ENCODE measurements around the gene CELF2. TPM values are rescaled to one million over a fixed set of nuclear protein-coding genes. Genes with fewer than 3 reads are reported as not detected.

The CELF2 gene
- total RNA-seq, 1 experiment from 2014 or later: not detected

- CTCF ChIA-PET: no interaction called here
- Mint-ChIP-seq H3K27ac (ENCODE audit: unreplicated experiment) (no peak overlapping the region), H3K36me3 (ENCODE audit: insufficient read depth, unreplicated experiment) (no peaks in the 10 kb centered on the region), H3K27me3 (ENCODE audit: unreplicated experiment) (peaks cover 11% of the 10 kb centered on the region), H3K9me3 (ENCODE audit: low read depth, unreplicated experiment) (peaks cover 2% of the 10 kb centered on the region), H3K4me1 (ENCODE audit: low read depth, unreplicated experiment) (no peaks in the 10 kb centered on the region), H3K4me3 (ENCODE audit: low read depth, unreplicated experiment) (no peak overlapping the region)
- no TSS peak for BruUV-seq (replicated peaks)
- no peak for DNase-seq
- no peak for TF ChIP-seq CTCF (IDR thresholded peaks at IDR 0.05; ENCODE audit: unreplicated experiment)
- intact Hi-C loops (cut with micrococcal nuclease; ENCODE audit: unreplicated experiment): no loop called here
These were observed 137.3 kb downstream of the CELF2 start for GRCh38 chr10:11154849-11155498.

DNA sequence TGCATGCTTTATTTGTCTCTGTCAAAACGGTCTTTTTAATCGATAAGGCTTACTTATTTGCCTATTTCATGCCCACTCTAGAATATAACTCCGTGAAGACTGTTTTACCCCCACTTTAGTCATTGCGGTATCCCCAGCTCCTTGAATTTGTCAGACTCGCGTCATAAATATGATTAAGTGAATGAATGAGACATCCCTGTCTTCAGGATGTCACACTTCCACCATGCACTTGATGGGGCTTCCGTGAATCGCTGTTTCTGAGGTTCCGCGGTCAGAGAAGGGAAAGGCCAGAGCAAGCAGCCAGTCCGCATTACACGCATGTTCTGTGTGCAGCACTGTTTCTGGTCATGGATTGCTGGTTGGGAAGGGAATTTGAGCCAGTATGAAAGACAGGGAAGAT, 138.8 kb downstream of the CELF2 start:
- no peak for DNase-seq
- no TSS peak for BruUV-seq (replicated peaks)
- Mint-ChIP-seq H3K4me1 (ENCODE audit: low read depth, unreplicated experiment) (no peaks in the 10 kb centered on the region), H3K36me3 (ENCODE audit: insufficient read depth, unreplicated experiment) (no peaks in the 10 kb centered on the region), H3K27ac (ENCODE audit: unreplicated experiment) (no peak overlapping the region), H3K4me3 (ENCODE audit: low read depth, unreplicated experiment) (no peak overlapping the region), H3K27me3 (ENCODE audit: unreplicated experiment) (peaks cover 11% of the 10 kb centered on the region), H3K9me3 (ENCODE audit: low read depth, unreplicated experiment) (peaks cover 4% of the 10 kb centered on the region)
- CTCF ChIA-PET: interaction anchor here (0.6 kb wide), 1 partner anchor 30 kb away, joined by 4 read pairs; no protein-coding TSS in a partner anchor
- TF ChIP-seq CTCF (IDR thresholded peaks at IDR 0.05; ENCODE audit: unreplicated experiment): no peak
- intact Hi-C loops (cut with micrococcal nuclease; ENCODE audit: unreplicated experiment): no loop called here

GRCh38 chr10:11157292-11158076, 139.8 kb downstream of the CELF2 start:
- Mint-ChIP-seq H3K27me3 (ENCODE audit: unreplicated experiment) (peaks cover 11% of the 10 kb centered on the region), H3K4me1 (ENCODE audit: low read depth, unreplicated experiment) (no peaks in the 10 kb centered on the region), H3K4me3 (ENCODE audit: low read depth, unreplicated experiment) (no peak overlapping the region), H3K9me3 (ENCODE audit: low read depth, unreplicated experiment) (peaks cover 12% of the 10 kb centered on the region), H3K27ac (ENCODE audit: unreplicated experiment) (no peak overlapping the region), H3K36me3 (ENCODE audit: insufficient read depth, unreplicated experiment) (no peaks in the 10 kb centered on the region)
- intact Hi-C loops (cut with micrococcal nuclease; ENCODE audit: unreplicated experiment): no loop called here
- BruUV-seq (replicated peaks): no TSS peak
- TF ChIP-seq CTCF (IDR thresholded peaks at IDR 0.05; ENCODE audit: unreplicated experiment): no peak
- CTCF ChIA-PET: no interaction called here
- no peak for DNase-seq

GRCh38 chr10:11158080-11158479, 140.4 kb downstream of the CELF2 start:
- peaks cover 13% of the 10 kb centered on the region for H3K9me3 Mint-ChIP-seq (ENCODE audit: low read depth, unreplicated experiment)
- DNase-seq: no peak
- intact Hi-C loops (cut with micrococcal nuclease; ENCODE audit: unreplicated experiment): no loop called here
- H3K27me3 Mint-ChIP-seq (ENCODE audit: unreplicated experiment): peaks cover 11% of the 10 kb centered on the region
- no peak overlapping the region for H3K27ac Mint-ChIP-seq (ENCODE audit: unreplicated experiment)
- CTCF ChIA-PET: no interaction called here
- BruUV-seq (replicated peaks): no TSS peak
- TF ChIP-seq CTCF (IDR thresholded peaks at IDR 0.05; ENCODE audit: unreplicated experiment): no peak
- no peaks in the 10 kb centered on the region for H3K36me3 Mint-ChIP-seq (ENCODE audit: insufficient read depth, unreplicated experiment)
- H3K4me1 Mint-ChIP-seq (ENCODE audit: low read depth, unreplicated experiment): no peaks in the 10 kb centered on the region
- no peak overlapping the region for H3K4me3 Mint-ChIP-seq (ENCODE audit: low read depth, unreplicated experiment)
